NCI-H1105 (cell line): ENCODE results near the gene PHF3.
A peak's percentile ranks its signal among the peaks of the same experiment; 100 is the strongest.

Source experiments
- DNase-seq: peaks from one replicate; lab custom pipeline; 2025; lab: John Stamatoyannopoulos, UW

The PHF3 gene, protein sequence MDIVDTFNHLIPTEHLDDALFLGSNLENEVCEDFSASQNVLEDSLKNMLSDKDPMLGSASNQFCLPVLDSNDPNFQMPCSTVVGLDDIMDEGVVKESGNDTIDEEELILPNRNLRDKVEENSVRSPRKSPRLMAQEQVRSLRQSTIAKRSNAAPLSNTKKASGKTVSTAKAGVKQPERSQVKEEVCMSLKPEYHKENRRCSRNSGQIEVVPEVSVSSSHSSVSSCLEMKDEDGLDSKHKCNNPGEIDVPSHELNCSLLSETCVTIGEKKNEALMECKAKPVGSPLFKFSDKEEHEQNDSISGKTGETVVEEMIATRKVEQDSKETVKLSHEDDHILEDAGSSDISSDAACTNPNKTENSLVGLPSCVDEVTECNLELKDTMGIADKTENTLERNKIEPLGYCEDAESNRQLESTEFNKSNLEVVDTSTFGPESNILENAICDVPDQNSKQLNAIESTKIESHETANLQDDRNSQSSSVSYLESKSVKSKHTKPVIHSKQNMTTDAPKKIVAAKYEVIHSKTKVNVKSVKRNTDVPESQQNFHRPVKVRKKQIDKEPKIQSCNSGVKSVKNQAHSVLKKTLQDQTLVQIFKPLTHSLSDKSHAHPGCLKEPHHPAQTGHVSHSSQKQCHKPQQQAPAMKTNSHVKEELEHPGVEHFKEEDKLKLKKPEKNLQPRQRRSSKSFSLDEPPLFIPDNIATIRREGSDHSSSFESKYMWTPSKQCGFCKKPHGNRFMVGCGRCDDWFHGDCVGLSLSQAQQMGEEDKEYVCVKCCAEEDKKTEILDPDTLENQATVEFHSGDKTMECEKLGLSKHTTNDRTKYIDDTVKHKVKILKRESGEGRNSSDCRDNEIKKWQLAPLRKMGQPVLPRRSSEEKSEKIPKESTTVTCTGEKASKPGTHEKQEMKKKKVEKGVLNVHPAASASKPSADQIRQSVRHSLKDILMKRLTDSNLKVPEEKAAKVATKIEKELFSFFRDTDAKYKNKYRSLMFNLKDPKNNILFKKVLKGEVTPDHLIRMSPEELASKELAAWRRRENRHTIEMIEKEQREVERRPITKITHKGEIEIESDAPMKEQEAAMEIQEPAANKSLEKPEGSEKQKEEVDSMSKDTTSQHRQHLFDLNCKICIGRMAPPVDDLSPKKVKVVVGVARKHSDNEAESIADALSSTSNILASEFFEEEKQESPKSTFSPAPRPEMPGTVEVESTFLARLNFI (N-terminal part only)

DNA sequence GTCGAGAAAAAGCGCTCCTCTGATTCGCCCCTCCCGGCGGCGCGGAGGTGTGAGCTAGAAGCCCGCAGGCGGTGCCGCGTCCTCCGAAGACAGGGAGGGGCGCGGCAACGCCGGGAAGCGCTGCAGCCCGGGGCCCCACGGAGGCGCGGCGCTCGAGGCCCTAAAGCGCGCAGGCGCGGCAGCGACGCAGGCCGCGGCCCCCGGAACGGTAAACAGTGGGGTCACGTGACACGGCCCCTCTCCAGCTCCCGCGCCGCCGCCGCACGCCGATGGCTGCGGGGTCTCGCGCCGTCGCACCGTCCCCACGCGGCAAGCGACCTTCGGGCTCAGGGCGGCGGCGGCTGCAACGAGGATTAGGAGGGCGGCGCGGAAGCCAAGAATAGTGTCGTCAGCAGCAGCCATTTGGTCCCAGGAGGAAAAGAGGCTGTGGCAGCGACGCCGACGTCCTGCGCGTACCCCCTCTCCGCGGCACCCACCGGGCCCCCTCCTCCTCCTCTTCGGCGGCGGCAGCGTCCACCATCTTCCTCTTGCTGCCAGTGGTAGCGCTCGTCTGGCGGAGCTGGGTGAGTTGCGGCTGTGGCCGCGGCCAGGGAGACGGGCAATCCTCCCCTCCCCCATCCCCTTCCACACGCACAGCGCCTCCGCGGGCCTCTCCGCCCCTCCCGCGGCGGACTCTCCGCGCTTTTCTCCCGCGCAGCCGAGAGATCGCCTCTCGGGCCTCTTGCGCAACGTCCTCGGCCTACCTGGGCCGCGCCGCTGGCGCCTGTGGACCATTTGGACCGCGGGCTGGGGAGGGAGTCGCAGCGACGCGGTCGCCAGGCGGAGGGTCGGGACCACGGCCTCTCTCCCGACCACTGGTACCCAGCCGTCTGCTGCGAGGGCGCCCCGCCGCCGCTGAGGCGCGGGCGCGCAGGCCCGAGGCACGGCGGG, at the start of gene PHF3:
Gene PHF3 (plus strand): TSS at position 215 of the 930 bp plus-strand sequence. CDS start 10,750 bp downstream, outside the sequence.
- DNase-seq = peak; percentile 92

DNA sequence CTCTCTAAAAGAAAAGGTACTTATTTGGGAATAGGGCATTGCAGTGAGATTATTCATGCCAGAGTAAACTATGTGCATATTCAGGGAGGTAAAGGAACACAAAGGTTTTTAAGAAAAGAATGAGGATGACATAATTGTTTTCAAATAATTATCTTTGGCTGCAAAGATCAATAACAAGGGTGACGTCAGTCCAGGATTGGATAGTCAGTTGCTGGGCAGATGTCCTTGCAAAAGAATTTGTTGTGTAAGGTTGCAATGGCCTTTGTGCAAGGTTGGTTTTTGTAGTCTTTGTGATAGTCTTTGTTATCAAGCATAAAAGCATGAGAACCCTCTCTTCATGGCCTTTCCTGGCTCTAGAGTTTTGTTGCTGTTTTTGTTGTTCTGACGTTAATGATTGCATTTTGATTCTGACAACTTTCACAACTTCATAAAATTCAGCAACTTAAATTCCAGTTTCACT, 45.6 kb upstream of the PHF3 start:
- DNase-seq = no peak

DNA sequence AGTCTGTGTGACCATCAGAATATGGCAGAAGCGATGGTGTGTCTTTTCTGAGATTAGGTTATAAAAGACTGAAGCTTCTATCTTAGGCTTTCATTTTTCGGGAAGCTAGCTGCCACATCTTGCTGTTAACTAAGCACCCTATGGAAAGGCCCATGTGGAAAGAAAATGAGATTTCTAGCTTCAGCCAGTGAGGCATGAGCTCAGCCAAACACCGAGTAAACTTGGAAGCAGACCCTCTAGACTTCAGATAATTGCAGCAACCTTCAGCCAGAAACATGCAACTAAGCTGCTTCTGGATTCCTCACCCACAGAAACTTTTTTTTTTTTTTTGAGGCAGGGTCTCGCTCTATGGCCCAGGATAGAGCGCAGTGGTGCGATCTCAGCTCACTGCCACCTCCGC, 42.7 kb upstream of the PHF3 start:
- no peak for DNase-seq

DNA sequence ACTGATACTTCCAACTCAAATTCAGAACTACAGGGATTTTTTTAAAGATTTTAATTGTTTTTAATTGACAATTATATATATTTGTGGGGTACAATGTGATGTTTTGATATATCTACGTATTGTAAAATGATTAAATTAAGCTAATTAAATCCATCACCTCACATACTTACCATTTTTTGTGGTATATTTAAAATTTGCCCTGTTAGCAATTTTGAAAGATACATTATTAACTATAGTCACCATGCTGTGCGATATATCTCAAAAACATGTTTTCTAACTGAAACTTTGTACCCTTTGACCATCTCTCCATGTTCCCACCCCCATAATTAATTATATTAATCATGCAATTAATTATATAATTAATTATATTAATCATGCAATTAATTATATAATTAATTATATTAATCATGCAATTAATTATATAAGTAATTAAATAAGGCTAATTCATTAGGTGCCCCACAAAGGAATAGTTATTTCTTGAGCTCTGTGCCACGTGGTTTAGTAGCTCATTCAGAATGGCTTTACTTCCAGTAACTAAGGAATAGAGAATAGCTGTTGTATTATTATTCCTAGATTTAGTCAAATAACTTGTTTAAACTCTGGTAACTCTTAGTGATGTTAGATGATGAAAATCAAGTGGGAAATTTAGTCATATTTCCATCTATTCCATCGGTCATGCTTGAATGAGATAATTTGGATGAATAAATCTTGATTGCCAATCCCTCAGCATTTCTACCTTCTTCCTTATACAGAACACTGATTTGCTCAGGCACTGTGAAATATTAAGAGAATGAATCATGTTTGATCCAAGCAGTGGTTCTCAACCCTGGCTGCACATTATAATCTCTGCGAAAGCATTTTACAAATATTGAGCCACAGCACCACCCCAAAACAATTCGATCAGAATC, 38.2 kb upstream of the PHF3 start:
- no peak for DNase-seq

DNA sequence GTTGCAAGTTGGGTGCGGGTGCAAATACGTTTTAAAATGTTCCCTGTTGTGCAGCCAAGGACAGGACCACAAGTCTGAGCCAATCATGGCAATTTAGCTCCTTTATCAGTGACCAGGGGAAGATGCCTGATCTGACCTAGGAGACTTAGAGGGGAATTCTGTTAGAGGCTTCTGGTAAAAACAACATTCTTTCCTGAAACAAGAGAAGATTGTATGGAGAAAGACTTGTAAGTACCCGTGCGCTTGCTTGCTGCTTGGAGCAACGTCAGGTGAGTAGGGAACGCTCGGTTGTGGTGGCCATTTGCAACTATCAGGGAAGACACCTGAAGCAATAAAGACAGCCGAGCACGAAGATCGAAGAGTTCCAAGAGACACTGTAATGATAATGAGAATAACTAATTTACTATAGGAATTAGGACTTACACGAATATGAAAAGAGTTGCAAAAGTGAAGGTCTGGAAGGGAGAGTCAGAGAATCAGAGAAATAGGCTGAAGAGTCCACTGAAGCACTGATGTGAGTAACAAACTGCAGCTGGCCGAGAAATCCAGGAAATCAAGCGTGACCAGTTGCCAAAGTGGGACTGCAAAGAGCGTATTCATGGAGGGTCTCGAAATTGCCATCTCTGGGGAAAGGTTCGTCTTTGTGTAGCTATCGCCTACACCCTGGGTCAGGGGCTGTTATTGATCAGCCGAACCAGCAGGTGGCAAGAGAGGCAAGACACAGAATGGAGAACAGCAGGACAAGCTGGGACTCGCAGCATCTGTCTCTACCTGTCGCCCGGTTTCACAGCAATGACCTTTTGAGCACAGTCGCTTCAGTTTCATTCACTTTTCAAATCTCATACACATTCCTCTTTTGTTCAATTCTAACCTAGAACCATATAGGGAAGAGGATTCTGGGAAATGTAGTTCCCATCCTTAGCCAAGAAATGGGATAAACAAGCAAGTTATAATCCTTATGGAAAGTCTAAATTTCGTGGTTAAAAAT, 37.3 kb upstream of the PHF3 start:
- DNase-seq = peak; percentile 83

DNA sequence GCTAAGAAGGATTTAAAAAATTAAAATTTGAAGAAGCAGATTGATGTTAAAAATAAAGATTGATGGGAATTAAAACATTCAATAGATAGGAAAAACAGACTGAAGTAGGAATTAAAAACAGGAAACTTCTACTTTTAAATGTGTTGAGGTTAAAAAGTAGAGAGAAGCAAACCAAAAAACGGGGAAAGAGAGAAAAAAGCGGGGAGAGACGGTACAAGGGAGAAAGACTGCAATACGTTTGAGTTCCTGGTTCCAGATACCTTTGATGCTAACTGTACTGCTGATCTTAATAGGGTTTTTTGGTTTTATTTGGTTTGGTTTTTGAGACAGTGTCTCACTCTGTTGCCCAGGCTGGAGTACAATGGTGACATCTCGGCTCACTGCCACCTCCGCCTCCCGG, 36.4 kb upstream of the PHF3 start:
- DNase-seq = no peak

DNA sequence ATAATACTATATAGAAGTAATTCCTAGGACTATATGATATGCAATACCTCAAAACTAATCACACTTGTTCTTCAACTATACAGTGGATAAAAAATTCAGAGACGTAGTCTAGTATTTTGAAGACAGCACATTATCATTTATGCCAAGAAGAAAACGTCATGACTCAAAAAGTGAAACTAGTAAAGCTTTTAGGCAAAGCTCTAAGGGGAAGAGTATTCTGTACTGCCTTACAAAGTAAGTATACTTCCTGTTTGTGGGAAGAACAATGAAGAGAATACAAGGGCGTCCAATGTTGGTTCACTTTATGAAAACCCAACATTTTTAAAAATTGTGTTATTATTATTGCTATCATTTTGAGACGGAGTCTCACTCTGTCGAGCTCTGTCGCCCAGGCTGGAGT, 35.5 kb upstream of the PHF3 start:
- no peak for DNase-seq

DNA sequence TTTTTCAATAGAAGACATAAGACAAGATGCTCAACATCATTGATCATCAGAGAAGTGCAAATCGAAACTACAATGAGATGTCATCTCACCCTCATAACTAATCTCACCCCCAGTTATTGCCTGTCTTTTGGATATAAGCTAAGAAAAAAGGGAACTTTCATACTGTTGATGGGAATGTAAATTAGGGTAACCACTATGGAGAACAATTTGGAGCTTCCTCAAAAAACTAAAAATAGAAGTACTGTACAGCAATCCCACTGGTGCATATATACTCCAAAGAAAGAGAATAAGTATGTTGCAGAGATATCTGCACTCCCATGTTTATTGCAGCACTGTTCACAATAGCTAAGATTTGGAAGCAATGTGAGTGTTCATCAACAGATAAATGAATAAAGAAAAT, 26.4 kb upstream of the PHF3 start:
- DNase-seq = no peak

DNA sequence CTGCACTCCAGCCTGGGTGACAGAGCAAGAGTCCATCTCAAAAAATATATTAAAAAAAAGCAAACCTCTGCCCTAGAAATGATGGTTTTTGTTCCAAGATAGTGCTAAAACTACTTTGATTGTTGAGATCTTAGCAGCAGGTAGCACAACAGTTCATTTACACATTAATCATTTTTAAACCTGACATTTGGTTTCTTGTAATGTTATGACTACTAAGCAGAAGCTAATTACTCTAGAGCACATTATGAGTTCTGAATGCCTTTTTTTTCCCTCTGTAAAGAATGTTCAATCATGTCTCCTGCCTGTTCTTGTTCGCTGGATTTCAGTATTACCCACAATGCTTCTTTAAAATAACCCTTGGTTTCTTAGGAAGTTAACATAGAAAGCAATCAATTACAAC, 24.7 kb upstream of the PHF3 start:
- no peak for DNase-seq

DNA sequence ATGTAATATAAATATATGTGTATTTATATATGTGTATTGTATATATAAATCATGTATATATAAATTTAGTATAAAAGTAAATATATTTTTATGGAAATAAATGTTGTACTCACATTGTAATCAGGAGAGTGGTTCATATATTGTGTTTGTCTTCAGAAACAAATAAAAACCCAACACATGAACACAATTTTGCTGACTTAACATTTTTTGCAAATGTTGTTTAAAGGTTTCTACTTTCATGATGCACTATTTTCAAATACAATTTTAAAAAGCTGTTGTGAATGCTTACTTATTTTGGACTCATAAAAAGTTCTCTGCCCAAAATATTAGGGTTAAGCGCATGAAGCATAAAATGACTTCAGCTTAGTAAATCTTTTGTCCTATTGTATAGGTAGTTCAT, 24.0 kb upstream of the PHF3 start:
- no peak for DNase-seq

DNA sequence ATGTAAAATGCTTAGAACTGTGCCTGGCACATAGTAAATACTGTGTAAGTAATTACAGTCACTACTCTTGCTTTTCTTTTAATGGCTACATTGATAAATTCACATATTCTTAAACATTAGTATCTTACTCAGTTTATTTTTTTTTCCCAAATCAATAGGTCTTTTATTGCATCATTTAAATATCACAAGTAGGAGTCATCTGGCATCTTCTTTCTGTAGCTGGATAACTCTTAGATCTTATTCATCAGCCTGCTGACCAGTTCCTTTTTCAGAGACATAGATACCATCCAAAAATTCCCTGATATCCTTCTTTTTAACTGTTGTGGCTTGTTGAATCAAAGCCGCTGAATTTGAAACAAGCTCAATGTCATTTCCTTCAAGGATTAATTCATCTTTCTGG, 20.0 kb upstream of the PHF3 start:
- no peak for DNase-seq

DNA sequence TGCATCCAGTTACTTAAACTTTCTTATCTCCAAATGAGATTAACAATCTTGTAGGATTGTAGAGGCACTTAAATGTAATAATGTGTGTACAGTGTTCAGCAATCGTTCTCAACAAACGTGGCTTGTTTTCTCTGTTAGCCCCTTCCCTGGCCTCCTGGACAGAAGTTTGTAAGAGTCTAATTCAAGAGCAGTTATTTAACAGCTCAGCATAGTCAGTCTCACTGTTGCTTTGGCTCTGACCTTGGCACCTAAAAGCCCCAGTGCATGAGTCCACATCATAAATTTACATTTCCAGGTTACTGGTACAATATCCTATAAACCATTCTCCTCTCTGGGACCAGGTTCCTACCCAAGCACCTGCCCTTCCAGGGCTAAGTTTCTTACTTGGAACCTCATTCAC, 11.5 kb upstream of the PHF3 start:
- DNase-seq = no peak

DNA sequence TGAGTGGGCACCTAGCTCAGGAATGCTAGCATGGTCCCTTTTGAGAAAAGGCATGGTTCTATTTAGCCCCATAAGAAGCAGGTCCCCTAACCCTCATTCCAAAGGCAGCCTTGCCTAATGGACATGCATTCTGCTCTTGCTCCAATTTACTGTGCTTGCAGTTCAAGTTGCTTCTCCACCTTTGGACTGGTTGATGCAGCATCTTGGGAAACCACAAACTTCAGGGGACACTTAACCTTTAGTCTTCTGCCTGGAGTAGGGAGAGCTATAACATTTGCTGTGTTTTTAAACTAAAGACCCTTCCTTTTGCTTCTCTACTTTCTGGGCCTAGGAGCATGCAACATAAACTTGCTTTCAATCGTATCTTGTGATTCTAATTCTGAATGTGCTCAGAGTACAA, 5.1 kb upstream of the PHF3 start:
- DNase-seq = no peak

DNA sequence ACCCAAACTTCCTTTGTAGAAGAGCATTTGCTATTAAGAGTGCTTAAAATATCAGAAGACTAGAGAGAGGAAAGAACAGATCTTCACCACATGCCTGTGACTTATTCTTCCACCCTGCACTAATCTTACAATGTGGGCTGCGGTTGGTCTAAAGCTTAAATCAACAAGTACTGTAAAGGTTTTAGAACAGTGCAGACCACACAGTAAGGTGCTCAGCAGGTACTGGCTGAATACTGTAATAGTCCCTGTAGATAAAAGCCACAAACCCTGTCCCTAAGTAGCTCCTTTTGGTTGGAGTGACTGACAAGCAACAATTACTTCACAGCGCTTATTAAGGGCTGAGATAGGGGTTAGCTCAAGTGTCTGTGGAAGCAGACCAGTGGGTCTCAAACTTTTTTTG, 972 bp upstream of the PHF3 start:
- no peak for DNase-seq

DNA sequence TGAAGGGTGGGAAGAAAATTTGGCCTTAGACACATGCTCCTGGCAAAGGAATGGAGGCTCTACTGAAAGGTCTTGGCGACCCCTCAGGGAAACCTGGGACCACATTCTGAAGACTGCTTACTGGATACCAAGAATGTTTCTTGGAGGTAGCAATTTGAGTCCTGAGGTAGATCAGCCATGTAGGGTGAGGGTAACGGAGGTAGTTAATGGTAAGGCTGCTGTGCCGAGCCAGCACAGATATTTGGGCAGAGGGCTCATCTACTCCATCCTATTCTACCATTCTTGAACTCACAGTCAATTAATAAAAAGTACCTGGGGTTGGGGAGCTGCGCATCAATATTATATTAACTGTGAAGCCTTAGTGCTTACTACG, 401 bp upstream of the PHF3 start:
- no peak for DNase-seq

DNA sequence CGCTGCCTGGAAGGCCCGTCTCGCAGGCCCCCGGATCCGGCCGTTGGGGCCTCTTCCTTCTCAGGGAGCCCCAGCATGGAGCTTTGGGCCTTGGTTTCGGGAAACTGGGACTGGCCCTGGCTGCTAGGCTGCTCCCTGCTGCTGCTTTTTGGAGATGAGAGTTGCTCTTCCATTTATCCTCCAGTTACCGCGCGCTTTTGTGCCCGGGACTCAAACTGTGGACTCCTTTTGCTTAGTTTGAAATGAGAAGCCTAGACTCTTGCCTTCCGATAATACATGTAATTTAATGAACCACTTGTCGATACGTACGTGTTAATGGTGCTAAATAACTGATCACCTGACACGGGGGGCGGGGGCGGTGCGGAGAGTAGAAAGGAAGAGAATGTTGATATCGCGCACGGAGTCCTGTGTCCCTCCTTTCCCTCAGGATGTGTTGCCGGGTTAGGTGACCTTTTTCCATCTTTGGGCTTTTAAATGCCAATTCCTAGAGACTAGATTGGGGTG, 968 bp downstream of the PHF3 start:
- DNase-seq = peak; percentile 65

DNA sequence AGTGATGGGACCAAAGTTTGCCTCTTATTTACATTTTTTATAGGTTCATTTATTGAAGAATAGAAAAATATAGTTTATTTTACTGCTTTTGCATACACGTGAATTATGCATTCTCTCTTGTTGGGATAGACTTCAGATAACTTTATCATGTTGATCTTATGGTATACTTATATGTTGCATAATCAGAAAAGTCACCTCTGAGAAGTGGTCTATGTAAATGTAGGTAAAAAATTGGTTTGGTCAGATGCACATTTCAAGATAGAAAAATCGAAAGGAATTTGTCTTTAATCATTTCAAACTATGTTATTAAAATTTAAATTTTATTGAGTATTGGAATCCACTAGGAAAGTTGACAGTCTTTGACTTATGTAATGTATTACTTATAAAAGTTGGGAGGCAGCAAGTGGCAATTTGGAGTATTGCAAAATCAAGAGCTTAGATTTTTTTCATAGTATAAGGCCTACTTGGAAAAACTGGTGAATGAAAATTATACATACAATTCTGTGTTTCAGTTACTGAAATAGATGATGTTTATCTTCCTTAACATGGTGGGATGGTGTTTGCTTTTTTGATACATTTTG, 2.4 kb downstream of the PHF3 start:
- DNase-seq = no peak

DNA sequence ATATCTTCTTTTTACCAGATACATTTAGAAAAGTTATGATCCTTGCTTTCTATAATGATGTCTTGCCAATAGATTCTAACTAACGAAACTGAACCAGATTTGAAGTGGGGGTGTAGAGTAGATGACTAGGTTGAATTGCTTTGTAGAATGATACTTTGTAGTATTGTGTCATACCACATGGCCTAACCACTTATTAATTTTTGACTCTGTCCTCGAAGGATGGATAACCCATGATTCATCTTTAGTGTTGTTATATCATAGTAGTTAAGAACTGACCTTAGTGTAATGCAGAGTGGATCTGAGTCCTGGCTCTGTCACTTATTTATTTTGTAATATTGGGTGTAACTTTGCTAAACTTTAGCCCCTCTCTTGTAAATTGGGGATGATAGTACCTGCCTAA, 4.5 kb downstream of the PHF3 start:
- DNase-seq = no peak

DNA sequence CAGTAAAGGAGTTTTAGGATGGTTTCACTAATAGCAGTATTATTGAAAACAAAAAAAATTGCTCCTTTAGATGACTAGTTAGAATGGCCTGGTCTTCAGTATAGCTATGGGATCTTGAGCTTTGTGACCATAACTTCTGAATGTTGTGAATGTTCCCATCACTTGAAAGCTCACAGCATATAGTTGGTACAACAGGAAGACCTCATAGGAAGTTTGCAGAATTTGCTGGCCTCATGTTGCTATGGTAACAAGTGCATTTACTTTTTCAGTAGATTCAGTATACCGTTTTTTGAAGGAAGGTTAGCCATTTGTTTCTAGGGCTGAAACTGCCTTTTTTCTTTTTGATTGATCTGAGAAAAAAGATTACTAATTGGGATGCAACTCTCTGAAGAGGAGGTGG, 8.3 kb downstream of the PHF3 start:
- DNase-seq = no peak
